Measurements from ENCODE around the gene MIOX.

The MIOX gene

DNA sequence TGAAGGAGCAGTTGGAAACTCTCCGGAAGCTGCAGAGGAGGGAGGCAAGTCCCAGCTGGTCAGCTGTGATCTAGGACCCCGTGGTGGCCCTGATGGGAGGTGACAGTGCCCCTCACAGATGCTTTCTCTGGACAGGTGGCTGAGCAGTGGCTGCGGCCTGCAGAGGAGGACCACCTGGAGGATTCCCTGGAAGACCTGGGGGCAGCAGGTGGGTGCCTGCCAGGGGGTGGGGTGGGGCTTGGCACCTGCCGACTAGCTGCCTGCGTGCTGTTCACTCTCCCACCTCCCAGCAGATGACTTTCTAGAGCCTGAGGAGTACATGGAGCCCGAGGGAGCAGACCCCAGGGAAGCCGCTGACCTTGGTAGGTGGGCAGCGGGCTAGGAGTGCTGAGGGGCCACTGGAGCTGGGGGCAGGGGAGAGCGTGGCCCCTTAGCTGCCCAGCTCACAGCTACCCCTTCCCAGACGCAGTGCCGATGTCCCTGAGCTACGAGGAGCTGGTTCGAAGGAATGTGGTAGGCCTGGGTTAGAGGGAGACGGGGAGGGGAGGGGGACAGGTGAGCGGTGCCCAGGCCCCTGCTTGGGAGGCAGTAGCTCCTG is 35.6 kb downstream of the MIOX start (continued):
- no peak for TF ChIP-seq OSR2 (tag by site-specific recombination; IDR thresholded peaks at IDR 0.05)
- 0 out of 2 replicates have a peak, but pooled peaks have one; percentile 15 for TF ChIP-seq ZIC2 (tag by site-specific recombination; IDR thresholded peaks at IDR 0.05)
- no peak for TF ChIP-seq ZNF548 (tag by site-specific recombination; IDR thresholded peaks at IDR 0.05)

DNA sequence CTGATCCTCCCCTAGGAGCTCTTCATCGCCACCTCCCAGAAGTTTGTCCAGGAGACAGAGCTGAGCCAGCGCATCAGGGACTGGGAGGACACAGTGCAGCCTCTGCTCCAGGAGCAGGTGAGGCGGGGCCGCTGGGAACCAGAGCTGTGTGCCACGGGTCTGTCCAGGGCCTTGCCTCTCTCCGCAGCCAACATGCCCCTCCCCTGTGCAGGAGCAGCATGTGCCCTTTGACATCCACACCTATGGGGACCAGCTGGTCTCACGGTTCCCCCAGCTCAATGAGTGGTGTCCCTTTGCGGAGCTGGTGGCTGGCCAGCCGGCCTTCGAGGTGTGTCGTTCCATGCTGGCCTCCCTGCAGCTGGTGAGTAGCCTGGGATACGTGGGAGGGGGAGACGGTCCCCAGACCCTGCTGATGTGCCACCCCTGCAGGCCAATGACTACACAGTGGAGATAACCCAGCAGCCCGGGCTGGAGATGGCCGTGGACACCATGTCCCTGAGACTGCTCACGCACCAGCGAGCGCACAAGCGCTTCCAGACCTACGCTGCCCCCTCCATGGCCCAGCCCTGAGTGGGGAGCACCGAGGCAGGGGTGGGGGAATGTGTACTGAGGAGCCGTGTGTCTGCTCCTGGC is 36.3 kb downstream of the MIOX start:
- no peak for TF ChIP-seq ZNF792 (tag by site-specific recombination; IDR thresholded peaks at IDR 0.05)
- TF ChIP-seq ZFHX2 (tag by site-specific recombination; conservative IDR thresholded peaks at IDR 0.05), result 0 out of 2 replicates have a peak, but pooled peaks have one; percentile 7
- no peak for TF ChIP-seq GLI2 (tag by site-specific recombination; IDR thresholded peaks at IDR 0.05; ENCODE audit: borderline replicate concordance, low read depth)
- peak; percentile 14; the same call in 1 of the 2 replicates for TF ChIP-seq ZNF600 (tag by site-specific recombination; IDR thresholded peaks at IDR 0.05)
- no peak for TF ChIP-seq ZEB2 (tag by site-specific recombination; IDR thresholded peaks at IDR 0.05)
- TF ChIP-seq ZNF660 (tag by site-specific recombination; IDR thresholded peaks at IDR 0.05), result no peak
- TF ChIP-seq HOXC10 (CRISPR knock-in tag; IDR thresholded peaks at IDR 0.05), result no peak
- TF ChIP-seq OSR2 (tag by site-specific recombination; IDR thresholded peaks at IDR 0.05), result 0 out of 2 replicates have a peak, but pooled peaks have one; percentile 31
- TF ChIP-seq, protein P1, sequence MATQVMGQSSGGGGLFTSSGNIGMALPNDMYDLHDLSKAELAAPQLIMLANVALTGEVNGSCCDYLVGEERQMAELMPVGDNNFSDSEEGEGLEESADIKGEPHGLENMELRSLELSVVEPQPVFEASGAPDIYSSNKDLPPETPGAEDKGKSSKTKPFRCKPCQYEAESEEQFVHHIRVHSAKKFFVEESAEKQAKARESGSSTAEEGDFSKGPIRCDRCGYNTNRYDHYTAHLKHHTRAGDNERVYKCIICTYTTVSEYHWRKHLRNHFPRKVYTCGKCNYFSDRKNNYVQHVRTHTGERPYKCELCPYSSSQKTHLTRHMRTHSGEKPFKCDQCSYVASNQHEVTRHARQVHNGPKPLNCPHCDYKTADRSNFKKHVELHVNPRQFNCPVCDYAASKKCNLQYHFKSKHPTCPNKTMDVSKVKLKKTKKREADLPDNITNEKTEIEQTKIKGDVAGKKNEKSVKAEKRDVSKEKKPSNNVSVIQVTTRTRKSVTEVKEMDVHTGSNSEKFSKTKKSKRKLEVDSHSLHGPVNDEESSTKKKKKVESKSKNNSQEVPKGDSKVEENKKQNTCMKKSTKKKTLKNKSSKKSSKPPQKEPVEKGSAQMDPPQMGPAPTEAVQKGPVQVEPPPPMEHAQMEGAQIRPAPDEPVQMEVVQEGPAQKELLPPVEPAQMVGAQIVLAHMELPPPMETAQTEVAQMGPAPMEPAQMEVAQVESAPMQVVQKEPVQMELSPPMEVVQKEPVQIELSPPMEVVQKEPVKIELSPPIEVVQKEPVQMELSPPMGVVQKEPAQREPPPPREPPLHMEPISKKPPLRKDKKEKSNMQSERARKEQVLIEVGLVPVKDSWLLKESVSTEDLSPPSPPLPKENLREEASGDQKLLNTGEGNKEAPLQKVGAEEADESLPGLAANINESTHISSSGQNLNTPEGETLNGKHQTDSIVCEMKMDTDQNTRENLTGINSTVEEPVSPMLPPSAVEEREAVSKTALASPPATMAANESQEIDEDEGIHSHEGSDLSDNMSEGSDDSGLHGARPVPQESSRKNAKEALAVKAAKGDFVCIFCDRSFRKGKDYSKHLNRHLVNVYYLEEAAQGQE (tag by site-specific recombination; IDR thresholded peaks at IDR 0.05), result no peak
- TF ChIP-seq, protein P2, sequence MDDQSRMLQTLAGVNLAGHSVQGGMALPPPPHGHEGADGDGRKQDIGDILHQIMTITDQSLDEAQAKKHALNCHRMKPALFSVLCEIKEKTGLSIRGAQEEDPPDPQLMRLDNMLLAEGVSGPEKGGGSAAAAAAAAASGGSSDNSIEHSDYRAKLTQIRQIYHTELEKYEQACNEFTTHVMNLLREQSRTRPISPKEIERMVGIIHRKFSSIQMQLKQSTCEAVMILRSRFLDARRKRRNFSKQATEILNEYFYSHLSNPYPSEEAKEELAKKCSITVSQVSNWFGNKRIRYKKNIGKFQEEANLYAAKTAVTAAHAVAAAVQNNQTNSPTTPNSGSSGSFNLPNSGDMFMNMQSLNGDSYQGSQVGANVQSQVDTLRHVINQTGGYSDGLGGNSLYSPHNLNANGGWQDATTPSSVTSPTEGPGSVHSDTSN (CRISPR knock-in tag; IDR thresholded peaks at IDR 0.05), result 0 out of 2 replicates have a peak, but pooled peaks have one; percentile 10
- no peak for TF ChIP-seq ZNF423 (tag by site-specific recombination; IDR thresholded peaks at IDR 0.05)
- no peak for TF ChIP-seq ZNF785 (tag by site-specific recombination; IDR thresholded peaks at IDR 0.05)
- Histone ChIP-seq H3K36me3 (ENCODE audit: control insufficient read depth in 2 of 2, insufficient read depth in 1 of 2, low read length in 2 of 2) (peaks cover 0 to 60% of the 10 kb centered on the region in 2 experiments; a peak in 2 of 3 replicates), H3K4me1 (ENCODE audit: control insufficient read depth, insufficient read depth, low read length) (no peaks in the 10 kb centered on the region; the same call in 1 of the 2 replicates), H3K9me3 (ENCODE audit: control insufficient read depth, insufficient read depth, low read depth, low read length) (no peaks in the 10 kb centered on the region), H3K27ac (ENCODE audit: extremely low read depth, low read depth, low read length) (no peak overlapping the region), H3K4me3 (ENCODE audit: low read depth, low read length) (no peak overlapping the region)
- ChIA-PET POLR2A (interaction anchor here (0.8 to 5.3 kb wide), 4 partner anchors 14 to 60 kb away, joined by 3 to 189 read pairs (median 4); partner anchors contain the start of genes CHKB, LMF2 and NCAPH2), CTCF (interaction anchor here (0.7 to 1.2 kb wide), 2 partner anchors 40 to 247 kb away, joined by 3 to 5 read pairs; partner anchors contain the start of gene SYCE3)

DNA sequence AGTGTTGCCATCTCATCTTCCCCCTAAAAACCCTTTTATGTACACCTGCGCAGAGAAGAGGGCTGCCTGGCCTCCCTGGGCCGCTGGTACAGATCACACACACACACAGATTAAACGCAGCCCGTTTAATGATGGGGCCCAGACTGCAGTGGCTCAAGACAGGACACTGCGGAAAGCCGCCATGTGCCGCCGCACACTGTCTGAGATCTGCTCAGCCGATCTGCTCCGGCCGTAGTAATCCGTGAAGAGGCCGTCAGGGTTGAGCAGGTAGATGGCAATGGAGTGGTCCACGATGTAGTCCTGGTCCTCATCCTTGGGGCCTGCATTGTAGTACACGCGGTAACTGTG is 36.8 kb downstream of the MIOX start:
- no peak overlapping the region for H3K4me3 ChIP-seq (ENCODE audit: low read depth, low read length)
- H3K36me3 ChIP-seq (ENCODE audit: control insufficient read depth in 2 of 2, insufficient read depth in 1 of 2, low read length in 2 of 2), result peaks cover 0 to 55% of the 10 kb centered on the region in 2 experiments; a peak in 2 of 3 replicates
- ChIA-PET CTCF (interaction anchor here (1.2 kb wide), 1 partner anchor 40 kb away, joined by 5 read pairs; the partner anchor contains the start of gene SYCE3), POLR2A (interaction anchor here (1.4 to 5.3 kb wide), 2 partner anchors 14 to 59 kb away, joined by 4 to 189 read pairs; partner anchors contain the start of genes CHKB, LMF2 and NCAPH2)
- no peaks in the 10 kb centered on the region for H3K9me3 ChIP-seq (ENCODE audit: control insufficient read depth, insufficient read depth, low read depth, low read length)
- peak; percentile 41; the same call in 1 of the 2 replicates for TF ChIP-seq ZFP69B (tag by site-specific recombination; IDR thresholded peaks at IDR 0.05)
- no peak for TF ChIP-seq ZNF558 (tag by site-specific recombination; IDR thresholded peaks at IDR 0.05)
- TF ChIP-seq, protein P3, sequence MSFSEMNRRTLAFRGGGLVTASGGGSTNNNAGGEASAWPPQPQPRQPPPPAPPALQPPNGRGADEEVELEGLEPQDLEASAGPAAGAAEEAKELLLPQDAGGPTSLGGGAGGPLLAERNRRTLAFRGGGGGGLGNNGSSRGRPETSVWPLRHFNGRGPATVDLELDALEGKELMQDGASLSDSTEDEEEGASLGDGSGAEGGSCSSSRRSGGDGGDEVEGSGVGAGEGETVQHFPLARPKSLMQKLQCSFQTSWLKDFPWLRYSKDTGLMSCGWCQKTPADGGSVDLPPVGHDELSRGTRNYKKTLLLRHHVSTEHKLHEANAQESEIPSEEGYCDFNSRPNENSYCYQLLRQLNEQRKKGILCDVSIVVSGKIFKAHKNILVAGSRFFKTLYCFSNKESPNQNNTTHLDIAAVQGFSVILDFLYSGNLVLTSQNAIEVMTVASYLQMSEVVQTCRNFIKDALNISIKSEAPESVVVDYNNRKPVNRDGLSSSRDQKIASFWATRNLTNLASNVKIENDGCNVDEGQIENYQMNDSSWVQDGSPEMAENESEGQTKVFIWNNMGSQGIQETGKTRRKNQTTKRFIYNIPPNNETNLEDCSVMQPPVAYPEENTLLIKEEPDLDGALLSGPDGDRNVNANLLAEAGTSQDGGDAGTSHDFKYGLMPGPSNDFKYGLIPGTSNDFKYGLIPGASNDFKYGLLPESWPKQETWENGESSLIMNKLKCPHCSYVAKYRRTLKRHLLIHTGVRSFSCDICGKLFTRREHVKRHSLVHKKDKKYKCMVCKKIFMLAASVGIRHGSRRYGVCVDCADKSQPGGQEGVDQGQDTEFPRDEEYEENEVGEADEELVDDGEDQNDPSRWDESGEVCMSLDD (tag by site-specific recombination; IDR thresholded peaks at IDR 0.05), result no peak
- TF ChIP-seq ZNF324 (tag by site-specific recombination; IDR thresholded peaks at IDR 0.05), result no peak
- no peak for TF ChIP-seq ZBTB20 (tag by site-specific recombination; IDR thresholded peaks at IDR 0.05)
- no peak for TF ChIP-seq ZNF404 (tag by site-specific recombination; IDR thresholded peaks at IDR 0.05)
- no peaks in the 10 kb centered on the region; the same call in 1 of the 2 replicates for H3K4me1 ChIP-seq (ENCODE audit: control insufficient read depth, insufficient read depth, low read length)
- no peak overlapping the region for H3K27ac ChIP-seq (ENCODE audit: extremely low read depth, low read depth, low read length)

Measured in HEK293 (cell line).